ENCODE results near the gene CNKSR3. TPM values are rescaled to one million over a fixed set of nuclear protein-coding genes. Genes with fewer than 3 reads are reported as not detected.

The CNKSR3 gene
- total RNA-seq, 1 experiment from 2014 or later, result 5.6 TPM

DNA sequence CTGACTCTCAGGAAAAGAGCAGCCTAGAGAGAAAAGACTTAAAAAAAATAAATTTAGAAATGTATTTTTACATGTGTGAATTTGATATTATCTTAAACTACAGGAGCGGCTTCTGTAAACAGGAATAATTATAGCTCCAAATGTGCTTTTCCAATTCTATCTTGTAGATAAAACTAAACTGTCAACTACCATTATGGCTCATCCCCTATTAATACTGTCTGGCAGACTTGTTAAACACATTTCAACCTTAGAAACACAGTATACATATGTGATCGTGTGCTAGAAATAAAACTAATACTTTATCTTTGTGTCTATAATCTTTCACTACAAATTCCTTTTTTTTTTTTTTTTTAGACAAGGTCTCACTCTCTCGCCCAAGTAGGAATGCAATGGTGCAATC is 75.8 kb downstream of the CNKSR3 start:
- H3K27ac ChIP-seq (ENCODE audit: insufficient read length, low read depth, low read length), result no peak overlapping the region

More for the DNA sequence above, 75.8 kb downstream of the CNKSR3 start:
- WGBS (ENCODE audit: extremely low coverage, insufficient read length, low lambda C conversion rate), result no CpG with 5 or more reads among the region's 3 CpGs
- Histone ChIP-seq H2BK12ac (ENCODE audit: insufficient read length, low read depth, low read length) (no peak overlapping the region), H3K9me3 (ENCODE audit: control insufficient read depth, low read depth, low read length) (no peaks in the 10 kb centered on the region), H3K4me1 (ENCODE audit: insufficient read depth, low read length) (peaks cover 4% of the 10 kb centered on the region; the same call in 1 of the 2 replicates), H4K91ac (ENCODE audit: insufficient read length, low read depth, low read length) (no peak overlapping the region), H3K4me2 (ENCODE audit: insufficient read depth, insufficient read length, low read length) (no peak overlapping the region), H2AFZ (ENCODE audit: low read length) (no peak overlapping the region), H3K4ac (ENCODE audit: low read depth, low read length) (no peak overlapping the region), H2BK120ac (ENCODE audit: low read depth, low read length, poor library complexity, severe bottlenecking) (no peak overlapping the region), H3K79me2 (ENCODE audit: insufficient read depth, low read length) (no peaks in the 10 kb centered on the region), H4K8ac (replicated peaks; ENCODE audit: insufficient read length, low read depth, low read length) (no peak overlapping the region), H3T11ph (ENCODE audit: low read length) (no peak overlapping the region), H3K18ac (ENCODE audit: insufficient read length, low read depth, low read length) (no peak overlapping the region), H4K5ac (ENCODE audit: insufficient read length, low read depth, low read length) (no peak overlapping the region), H2BK5ac (ENCODE audit: insufficient read length, low read length) (no peak overlapping the region), H3K23ac (ENCODE audit: insufficient read length, low read depth, low read length) (no peak overlapping the region), H3K27me3 (ENCODE audit: insufficient read depth, low read length) (no peaks in the 10 kb centered on the region), H3K9ac (ENCODE audit: extremely low read depth, insufficient read length, low read length) (no peak overlapping the region), H2BK20ac (ENCODE audit: low read depth, low read length, poor library complexity, severe bottlenecking) (no peak overlapping the region), H3K14ac (ENCODE audit: insufficient read depth, low read length) (no peak overlapping the region), H2BK15ac (ENCODE audit: low read depth, low read length) (no peak overlapping the region), H4K20me1 (ENCODE audit: control insufficient read depth, insufficient read depth, insufficient read length) (no peaks in the 10 kb centered on the region), H3K56ac (ENCODE audit: insufficient read length, low read depth, low read length) (no peak overlapping the region), H2AK5ac (ENCODE audit: insufficient read length, low read length) (no peak overlapping the region), H3K79me1 (ENCODE audit: insufficient read depth, low read depth, low read length, poor library complexity, severe bottlenecking) (no peaks in the 10 kb centered on the region), H3K23me2 (ENCODE audit: insufficient read length, low read depth, low read length, poor library complexity, severe bottlenecking) (no peaks in the 10 kb centered on the region)
- TF ChIP-seq, protein P1, sequence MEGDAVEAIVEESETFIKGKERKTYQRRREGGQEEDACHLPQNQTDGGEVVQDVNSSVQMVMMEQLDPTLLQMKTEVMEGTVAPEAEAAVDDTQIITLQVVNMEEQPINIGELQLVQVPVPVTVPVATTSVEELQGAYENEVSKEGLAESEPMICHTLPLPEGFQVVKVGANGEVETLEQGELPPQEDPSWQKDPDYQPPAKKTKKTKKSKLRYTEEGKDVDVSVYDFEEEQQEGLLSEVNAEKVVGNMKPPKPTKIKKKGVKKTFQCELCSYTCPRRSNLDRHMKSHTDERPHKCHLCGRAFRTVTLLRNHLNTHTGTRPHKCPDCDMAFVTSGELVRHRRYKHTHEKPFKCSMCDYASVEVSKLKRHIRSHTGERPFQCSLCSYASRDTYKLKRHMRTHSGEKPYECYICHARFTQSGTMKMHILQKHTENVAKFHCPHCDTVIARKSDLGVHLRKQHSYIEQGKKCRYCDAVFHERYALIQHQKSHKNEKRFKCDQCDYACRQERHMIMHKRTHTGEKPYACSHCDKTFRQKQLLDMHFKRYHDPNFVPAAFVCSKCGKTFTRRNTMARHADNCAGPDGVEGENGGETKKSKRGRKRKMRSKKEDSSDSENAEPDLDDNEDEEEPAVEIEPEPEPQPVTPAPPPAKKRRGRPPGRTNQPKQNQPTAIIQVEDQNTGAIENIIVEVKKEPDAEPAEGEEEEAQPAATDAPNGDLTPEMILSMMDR (conservative IDR thresholded peaks at IDR 0.05), result no peak
- H3K4me3 Mint-ChIP-seq, result no peak overlapping the region
- no peaks in the 10 kb centered on the region for H3K27me3 Mint-ChIP-seq (ENCODE audit: low read depth)
- no peak overlapping the region for H3K27ac Mint-ChIP-seq
- H3K36me3 Mint-ChIP-seq (ENCODE audit: insufficient read depth in 1 of 3, low read depth in 3 of 3), result peaks cover 15 to 28% (median 17%) of the 10 kb centered on the region in 3 experiments
- peaks cover 13 to 16% of the 10 kb centered on the region in 2 experiments for H3K4me1 Mint-ChIP-seq
- DNase-seq, result no peak
- H3K9me3 Mint-ChIP-seq, result peaks cover 9 to 11% of the 10 kb centered on the region in 2 experiments

Data from H9 (cell line).